Activated T-helper 9 cell treated with anti-CD3 and anti-CD28 coated beads, Interleukin-2, amount 50 U/mL, for 16 hours (primary cell): ENCODE results near the gene CDH8.

Source experiments
- DNase-seq: peaks from one replicate; pipeline ENCODE4 v3.0.0-alpha.2; 2020; ENCODE audit warnings: low read depth

Gene CDH8

GRCh38 chr16:62033065-62033464 lies 3.2 kb downstream of the CDH8 start:
- DNase-seq, result no peak

- DNase-seq, result no peak
Observed at GRCh38 chr16:62029947-62030346, 6.3 kb downstream of the CDH8 start.

- DNase-seq, result no peak
Observed at GRCh38 chr16:62022688-62023087, 13.6 kb downstream of the CDH8 start.

- DNase-seq, result no peak
Observed at GRCh38 chr16:62021161-62021581, 15.1 kb downstream of the CDH8 start.

GRCh38 chr16:62020681-62021080 lies 15.6 kb downstream of the CDH8 start:
- DNase-seq, result no peak

- DNase-seq, result no peak
Observed at GRCh38 chr16:62019851-62020250, 16.4 kb downstream of the CDH8 start.

- no peak for DNase-seq
Observed at GRCh38 chr16:62018301-62019060, 17.8 kb downstream of the CDH8 start.

- no peak for DNase-seq
Observed at GRCh38 chr16:62014319-62014923, 21.8 kb downstream of the CDH8 start.

GRCh38 chr16:62010186-62010585 lies 26.1 kb downstream of the CDH8 start:
- DNase-seq, result no peak

- no peak for DNase-seq
Observed at GRCh38 chr16:61998460-61998859, 37.8 kb downstream of the CDH8 start.

- DNase-seq, result no peak
Observed at GRCh38 chr16:61993108-61993507, 43.1 kb downstream of the CDH8 start.

GRCh38 chr16:61987474-61988012 lies 48.7 kb downstream of the CDH8 start:
- no peak for DNase-seq

GRCh38 chr16:61969077-61969382 lies 67.2 kb downstream of the CDH8 start:
- DNase-seq, result no peak

- DNase-seq, result no peak
Observed at GRCh38 chr16:61968242-61969076, 67.8 kb downstream of the CDH8 start.

GRCh38 chr16:61957075-61957855 lies 79.0 kb downstream of the CDH8 start:
- DNase-seq, result no peak

GRCh38 chr16:61952841-61953240 lies 83.4 kb downstream of the CDH8 start:
- DNase-seq, result no peak

GRCh38 chr16:61948414-61948813 lies 87.8 kb downstream of the CDH8 start:
- DNase-seq, result no peak

GRCh38 chr16:61946019-61946418 lies 90.2 kb downstream of the CDH8 start:
- no peak for DNase-seq

GRCh38 chr16:61945511-61945910 lies 90.7 kb downstream of the CDH8 start:
- no peak for DNase-seq

GRCh38 chr16:61944004-61944403 lies 92.2 kb downstream of the CDH8 start:
- DNase-seq, result no peak

- DNase-seq, result no peak
Observed at GRCh38 chr16:61940611-61941010, 95.6 kb downstream of the CDH8 start.

GRCh38 chr16:61937646-61938045 lies 98.6 kb downstream of the CDH8 start:
- DNase-seq, result no peak
